HG02870 (cell line): ENCODE results near the gene SDC3.
"Not testable (repeated sequence)": the region's sequence is repeated elsewhere in the genome, so short reads cannot be mapped to it uniquely, and the experiment has no call there.

Experiments used
- ATAC-seq: cut with Tn5 transposase; IDR thresholded peaks from one replicate; pipeline ENCODE4 v1.9.1; 2021; ENCODE audit warnings: mild to moderate bottlenecking, moderate library complexity; ENCODE audit not compliant: unreplicated experiment

Gene SDC3

DNA sequence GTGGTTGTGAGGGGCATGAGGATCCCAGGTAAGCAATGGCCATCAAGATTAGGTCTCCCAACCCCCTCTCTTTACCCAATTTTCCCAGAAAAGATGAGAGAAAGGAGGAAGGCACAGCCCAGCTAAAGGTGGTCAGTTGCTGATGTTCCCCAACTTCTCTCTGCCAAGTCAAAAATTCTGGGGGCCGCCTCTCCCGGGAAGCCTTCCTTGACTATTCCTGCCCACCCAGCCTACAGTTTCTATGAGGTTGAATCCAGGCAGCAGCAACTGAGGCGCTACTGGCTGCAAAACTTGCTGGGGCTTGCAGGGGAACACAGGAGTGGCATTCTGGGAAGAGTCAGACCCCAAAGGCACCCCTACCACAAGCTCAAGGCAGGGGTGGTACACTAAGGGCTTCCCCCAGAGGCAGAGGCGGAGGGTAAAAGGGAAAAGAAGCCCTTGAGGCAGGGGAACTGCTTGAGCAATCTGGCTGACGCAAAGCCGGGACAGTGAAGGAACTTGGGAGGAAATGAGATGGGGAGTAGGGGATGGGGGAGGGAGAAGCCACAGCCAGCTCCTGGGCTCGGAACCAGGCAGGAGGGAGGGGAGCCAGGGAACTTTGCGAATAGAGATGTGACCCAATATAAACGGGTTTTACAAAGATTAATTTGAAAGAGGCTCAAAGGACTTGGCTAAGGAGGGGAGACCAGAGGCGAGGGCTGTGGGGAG lies 31.2 kb downstream of the SDC3 start:
- no peak for ATAC-seq

DNA sequence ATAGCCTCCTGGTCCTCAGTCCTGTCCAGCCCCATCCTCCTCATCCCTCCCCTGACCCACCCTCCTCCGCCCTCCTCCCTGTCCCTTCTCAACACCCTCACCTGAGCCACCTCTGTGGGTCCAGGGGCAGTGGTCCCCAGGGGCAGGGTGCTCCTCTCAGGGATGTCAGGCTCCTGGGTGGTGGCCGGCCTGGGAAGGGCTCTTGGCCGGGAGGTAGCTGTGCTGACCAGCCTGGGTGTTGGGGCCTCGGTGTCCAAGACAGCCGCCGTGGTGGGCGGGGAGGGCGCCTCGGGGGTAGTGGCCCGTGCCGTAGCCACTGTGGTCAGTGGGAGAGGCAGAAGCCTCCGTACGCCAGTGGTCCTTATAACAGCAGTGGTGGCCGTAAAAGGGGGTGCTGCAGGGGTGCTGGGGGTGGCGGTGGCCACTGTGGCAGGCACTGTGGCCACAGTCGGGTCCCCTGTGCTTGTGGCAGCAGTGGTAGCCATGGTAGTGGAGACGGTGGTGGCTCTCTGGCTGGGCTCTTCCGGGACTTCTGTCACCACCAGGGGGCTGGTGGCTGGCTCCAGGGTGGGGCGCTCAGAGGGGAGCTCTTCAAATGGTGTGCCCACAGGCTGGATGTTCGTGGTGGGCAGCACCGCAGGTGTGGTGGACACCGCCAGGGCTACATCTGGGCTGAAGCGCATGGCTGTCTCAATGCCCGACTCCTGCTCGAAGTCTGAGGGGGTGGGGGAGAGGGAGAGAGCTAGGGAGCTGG lies 31.9 kb downstream of the SDC3 start:
- no peak for ATAC-seq

DNA sequence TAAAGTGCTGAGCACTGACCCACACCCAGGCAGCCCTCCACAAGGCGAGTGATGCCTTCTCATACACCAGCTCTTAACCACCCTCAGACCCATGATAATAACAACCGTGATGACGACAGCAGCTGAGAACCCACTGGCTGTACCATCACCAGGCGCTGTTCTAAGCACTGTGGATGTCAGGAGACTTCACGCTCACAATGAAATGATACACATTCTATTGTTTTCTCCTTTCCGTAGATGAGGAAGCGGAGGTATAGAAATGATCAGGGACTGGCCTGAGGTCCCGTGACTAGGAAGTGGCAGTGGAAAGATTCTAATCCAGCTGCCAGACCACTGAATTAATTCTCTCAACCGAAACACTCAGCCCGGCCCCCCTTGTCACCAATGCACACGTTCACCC lies 32.6 kb downstream of the SDC3 start:
- no peak for ATAC-seq

DNA sequence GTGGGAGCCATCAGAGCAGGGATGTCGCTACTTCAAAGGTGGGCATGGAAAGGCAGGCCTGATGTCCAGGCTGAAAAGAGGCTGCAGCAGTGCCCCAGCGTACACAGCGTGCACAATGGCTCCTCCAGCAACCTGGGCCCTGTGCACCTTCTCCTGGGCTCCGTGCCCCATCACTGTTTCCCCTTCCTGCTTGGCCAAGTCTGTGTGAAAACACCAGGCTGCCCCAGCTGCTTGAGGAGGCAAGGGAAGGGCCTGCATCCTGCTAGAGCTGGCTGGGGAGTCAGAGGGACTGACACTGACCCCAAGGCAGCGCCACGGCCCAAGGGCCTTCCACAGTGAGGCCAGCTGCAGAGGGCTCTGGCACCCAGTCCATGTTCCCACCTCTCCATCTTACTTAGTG lies 33.4 kb downstream of the SDC3 start:
- ATAC-seq: no peak

DNA sequence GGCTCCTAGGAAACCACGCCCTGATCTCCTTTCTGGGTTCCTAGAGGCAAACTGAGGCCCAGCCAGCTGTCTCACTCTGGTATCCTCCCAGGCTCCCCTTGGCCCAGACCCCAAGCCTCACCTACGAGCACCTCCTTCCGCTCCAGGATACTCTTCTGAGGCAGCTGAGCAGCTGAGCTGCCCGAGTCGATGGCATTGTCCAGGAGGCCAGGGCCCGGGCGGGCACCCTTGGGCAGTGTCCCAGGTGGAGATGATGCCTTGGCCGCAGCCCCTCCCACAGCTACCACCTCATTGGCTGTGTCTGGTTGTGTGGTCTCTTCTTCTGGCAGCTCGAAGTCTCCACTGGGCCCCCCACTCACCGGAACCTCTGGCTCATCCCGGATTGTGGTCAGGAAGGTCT lies 34.4 kb downstream of the SDC3 start:
- no peak for ATAC-seq

DNA sequence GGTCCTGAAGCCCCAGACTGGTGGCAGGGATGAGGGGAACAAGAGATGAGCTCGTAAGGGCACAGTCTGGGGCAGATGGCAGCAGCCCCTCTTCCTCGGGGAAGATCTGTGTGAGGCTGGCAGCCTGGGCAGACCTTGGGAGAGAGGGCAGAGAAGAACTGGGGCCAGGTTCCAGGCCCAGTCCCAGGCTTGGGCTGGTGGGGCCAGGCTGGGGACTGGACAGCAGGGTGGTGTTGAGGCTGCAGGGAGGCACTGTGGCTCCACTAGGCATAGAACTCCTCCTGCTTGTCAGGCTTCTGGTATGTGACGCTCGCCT lies 35.7 kb downstream of the SDC3 start:
- no peak for ATAC-seq

DNA sequence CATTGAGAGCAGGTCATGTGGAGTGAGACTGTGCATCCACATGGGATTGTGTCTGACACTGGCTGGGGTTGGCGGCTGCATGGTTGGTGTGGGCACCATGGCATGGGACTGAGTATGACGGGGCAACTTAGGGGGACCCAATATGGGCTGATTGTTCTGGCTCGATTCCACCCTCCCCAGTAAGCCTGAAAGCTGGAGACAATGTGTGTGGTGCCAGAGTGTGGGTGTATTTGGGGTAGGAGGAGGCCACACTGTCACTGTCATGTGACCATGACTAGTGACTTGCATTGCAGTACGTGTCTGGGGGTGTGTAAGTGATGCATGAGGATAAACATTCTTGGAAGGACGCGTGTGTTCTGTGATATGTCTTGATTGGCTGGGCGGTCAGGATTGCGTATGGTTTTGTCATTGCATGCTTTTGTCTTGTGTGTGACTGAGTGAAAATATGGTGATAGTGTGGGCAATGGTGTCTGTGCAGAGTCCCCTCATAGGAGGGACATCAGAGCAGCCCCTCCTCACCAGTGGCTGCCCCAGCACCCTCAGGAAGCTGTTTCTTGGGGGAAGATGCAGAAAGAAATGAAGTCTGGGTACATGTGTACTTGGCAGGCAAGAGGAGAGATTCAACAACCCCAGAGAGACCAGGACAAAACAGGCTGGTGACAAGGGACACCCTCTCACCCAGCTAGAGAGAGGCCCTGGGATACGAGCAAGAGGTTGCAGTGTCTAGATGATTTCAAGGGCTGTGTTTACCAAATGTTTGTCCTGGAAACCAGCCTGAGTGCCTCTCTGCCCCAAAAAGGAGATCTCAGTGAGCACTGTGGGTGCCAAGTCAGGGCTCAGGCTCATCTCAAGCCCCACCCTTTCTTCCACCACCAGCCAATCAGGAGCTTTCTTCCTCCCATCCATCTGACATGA lies 36.3 kb downstream of the SDC3 start:
- no peak for ATAC-seq

DNA sequence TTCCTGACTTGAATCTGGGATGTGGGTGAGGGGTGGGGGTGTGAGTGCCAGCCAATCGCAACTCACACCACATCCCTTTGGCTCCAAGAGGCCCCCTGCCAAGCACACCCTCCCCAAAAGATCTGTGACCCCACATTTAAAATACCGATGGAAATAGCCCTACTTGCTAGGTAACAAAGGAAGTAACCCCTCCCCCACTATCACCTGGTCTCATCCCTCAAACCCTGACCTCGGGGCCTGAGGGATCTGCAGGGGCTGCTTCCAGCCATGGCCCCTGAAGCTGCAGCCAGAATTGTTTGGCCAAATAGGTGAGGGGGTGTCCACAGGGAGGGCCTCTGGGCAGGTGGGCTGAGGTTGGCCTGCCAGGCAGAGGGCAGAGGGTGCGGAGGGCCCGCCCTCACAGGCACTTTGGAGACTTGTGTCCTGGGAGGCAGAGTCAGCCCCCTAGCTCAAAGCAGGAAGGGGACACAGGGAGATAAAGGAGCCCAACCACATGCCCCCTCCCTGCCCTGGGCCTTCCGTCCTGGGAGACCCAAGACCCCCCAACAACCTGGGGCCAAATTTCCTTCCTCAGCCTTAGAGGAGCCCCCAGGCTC lies 37.2 kb downstream of the SDC3 start:
- no peak for ATAC-seq

DNA sequence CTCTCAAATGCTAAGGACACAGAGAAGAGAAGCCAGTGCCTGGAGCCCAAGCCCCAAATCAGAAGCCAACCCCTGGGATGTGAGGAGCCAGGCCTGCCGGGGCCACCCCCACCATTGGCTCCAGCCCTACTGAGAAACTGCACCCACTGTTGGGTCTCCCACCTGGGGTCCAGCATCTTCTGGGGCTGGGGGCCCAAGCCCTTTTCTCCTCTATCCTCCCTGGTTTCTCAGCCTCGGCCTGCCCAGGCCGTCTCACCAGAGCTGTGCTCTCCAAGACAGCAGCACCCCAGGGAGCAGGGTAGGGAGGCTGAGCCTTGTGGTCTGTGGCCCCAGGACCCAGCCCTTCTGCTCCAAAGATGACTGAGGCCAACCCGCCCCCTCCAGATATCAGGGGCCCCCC lies 37.9 kb downstream of the SDC3 start:
- ATAC-seq: no peak

DNA sequence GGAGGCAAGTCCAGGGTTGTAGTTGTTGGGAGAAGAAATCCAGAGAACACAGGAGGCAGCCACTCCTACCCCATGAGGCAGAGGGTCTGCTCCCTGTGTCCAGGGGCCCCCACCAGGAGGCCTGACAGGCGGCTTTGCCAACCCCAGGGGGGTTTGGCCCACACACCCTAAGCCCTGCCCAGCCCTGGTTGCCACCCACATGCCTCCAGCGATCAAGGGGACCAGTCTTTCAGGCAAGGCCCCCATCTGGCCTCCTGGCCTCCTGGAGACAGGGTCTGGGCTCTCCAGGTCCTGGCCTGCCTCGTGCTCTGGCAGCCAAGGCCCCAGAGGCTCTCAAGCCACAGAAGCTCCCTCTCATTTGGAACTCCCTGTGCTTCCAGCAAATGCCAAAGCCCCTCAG lies 38.5 kb downstream of the SDC3 start:
- ATAC-seq: no peak

DNA sequence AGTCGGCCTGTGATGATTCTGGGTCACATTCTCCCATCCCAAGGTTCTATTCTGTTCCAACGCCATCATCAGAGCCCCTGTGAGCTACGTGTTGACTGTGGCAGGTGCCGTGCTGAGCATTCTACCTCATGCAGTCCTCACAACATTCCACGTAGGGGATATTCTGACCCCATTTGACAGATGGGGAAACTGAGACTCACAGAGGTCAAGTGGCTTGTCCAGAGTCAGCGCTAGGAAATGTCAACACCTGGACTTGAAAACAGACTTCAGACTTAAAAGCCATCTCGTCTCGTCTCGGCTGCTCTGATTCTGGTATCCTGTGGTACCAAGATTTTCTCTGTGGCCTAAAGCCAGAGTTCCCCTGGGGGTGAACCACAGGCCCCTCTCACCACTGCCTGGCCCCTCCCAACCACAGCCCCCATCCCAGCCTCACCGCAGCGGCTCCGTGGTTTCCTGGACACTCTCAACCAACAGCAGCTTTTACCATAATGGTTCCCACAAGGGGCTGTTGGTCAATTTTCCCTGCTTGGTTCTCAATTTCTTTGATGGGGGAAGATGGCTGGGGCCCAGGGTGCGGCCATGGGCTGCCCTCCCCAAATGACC lies 39.6 kb downstream of the SDC3 start:
- no peak for ATAC-seq

DNA sequence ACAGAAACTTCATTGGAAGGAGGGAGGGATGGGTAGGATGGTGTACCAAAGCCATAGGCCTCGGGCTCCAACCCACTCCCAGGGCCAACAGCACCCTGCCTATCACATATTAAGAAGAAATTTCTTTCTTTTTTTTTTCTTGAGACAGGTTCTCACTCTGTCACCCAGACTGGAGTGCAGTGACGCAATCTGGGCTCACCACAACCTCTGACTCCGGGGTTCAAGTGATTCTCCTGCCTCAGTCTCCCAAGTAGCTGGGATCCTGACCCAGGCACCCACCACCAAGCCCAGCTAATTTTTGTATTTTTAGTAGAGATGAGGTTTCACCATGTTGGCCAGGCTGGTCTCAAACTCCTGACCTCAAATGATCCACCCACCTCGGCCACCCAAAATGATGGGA lies 40.5 kb downstream of the SDC3 start:
- ATAC-seq: not testable (repeated sequence)

DNA sequence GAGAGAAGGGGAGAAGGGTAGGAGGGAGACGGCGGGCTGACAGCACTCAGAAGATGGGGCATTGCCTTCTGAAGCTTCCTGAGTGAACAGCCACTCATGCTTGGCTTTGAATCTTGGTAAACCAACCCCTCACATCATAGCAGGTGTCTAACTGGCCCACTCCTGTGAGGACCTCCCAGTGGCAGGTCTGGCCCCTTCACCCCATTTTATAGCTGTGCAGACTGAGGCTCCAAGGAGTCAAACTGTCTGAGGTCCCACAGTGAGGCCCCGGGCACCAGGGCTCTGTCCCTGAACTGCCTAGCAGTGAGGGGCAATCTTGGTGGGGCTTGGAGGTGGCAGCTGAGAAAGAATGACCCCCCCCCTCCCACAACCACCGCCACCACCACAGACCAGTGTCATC lies 41.0 kb downstream of the SDC3 start:
- ATAC-seq: no peak

DNA sequence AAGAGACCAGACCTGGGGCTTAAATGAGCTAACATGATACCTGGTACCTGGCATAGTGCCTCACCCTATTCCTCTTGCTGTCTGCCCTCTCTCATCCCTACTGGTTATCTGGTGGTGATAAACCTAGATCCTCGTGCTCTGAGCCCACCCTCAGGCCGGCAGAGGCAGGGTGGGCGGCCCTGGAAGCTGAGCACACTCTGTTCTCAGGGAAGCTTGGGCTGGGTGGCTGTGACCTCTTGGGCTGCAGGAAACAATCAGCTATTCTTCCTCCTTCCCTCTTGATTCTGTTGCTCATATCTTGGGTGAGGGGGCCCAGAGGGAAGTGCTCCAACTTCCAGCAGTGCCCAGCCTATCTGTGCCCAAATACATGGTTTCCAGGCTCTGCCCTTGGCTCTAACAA lies 42.0 kb downstream of the SDC3 start:
- no peak for ATAC-seq

DNA sequence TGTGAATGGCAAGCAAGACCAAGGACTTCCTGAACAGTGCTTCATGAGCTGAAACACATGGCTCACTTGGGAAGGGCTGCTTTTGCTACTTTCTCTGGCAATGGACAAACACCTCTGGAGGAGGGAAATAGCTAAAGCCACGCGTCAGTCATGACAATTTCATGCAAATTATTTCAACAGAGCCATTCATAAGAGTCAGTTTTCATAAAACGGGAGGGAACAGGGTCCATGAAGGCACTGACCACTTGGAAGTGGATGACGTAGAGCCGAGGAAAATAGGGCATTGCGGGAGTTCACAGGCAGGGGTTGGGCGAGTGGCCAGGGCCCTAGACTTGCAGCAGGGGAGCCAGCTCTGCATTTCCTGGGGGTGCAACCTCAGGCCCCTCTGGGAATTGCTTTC lies 43.9 kb downstream of the SDC3 start:
- ATAC-seq: no peak

DNA sequence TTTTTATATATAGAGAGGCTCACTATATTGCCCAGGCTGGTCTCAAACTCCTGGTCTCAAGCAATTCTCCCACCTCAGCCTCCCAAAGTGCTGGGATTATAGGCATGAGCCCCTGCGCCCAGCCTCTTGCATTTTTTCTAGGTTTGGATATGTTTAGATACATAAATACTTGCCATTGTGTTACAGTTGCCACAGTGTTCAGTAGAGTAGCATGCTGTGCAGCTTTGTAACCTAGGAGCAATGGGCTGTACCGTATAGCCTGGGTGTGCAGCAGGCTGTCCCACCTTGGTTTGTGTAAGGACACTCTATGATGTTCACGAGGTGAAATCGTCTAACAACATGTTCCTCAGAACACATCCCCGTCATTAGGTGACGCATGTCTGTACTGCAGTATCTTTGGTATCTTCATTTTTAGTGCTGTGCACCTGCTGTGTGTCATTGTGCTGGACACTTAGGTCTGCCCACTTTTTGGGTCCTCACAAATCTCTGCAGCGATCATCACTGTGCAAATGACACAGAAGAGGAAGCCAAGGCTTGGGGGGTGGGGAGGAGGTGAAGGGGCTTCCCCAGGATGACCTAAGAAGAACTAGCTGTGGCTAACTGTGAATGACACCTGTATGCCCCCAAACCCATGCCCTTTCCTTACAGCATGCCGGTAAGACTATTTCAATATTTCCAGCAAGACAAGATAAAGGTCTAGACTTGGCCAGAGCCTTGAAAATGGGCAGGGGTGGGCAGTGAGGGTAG lies 44.5 kb downstream of the SDC3 start:
- no peak for ATAC-seq

DNA sequence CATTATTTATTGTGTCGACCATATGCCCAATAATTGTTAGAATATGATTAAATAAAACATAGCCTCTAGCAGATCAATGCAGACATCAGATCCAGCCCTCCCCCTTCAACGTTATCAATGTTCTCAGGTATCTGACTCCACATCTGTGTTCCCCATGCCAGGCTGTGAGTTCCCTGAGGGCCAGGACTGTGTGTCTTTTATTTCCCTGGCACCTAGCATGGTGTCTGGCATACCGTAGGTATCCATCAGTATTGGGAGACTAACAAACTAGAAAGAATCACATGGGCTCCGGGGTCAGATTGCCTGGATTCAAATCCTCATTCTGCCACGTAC lies 48.3 kb downstream of the SDC3 start:
- no peak for ATAC-seq

DNA sequence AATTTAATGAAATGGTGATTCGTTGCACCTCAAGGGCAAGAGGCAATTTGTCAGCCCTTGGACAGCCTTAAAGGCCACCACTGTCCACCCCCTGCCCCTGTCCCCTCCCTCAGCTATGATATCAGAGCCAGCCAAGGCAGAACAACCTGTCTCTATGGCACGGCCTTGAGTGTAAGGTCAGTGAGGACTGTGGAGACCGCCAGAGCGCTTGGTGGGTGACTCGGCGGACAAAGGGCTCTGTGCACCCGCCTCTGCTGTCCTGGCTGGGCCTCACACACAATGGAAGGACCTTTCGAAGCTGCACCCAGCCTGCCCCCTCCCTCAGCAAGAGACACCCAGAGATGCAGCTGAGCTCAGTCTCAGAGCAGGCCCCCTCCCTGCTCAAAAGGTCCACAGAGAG lies 50.6 kb downstream of the SDC3 start:
- no peak for ATAC-seq

DNA sequence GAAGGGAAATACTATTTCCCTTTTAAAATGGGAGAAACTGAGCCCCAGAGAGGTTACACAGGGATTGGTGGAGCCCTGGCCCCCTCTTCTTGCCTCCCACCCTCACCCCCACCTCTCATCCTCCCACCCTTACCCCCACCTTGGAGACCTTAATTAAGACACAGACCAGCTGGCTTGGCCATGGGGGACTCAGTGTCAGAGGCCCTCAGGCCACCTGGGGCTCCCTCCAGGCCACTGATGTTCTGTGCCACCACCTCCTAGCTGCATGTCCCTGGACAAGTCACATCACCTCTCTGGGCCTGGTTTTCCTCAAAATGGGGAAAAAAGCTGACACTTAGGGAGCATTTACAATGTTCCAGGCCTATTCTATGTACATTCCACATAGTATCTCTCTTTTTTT lies 51.5 kb downstream of the SDC3 start:
- ATAC-seq: no peak

DNA sequence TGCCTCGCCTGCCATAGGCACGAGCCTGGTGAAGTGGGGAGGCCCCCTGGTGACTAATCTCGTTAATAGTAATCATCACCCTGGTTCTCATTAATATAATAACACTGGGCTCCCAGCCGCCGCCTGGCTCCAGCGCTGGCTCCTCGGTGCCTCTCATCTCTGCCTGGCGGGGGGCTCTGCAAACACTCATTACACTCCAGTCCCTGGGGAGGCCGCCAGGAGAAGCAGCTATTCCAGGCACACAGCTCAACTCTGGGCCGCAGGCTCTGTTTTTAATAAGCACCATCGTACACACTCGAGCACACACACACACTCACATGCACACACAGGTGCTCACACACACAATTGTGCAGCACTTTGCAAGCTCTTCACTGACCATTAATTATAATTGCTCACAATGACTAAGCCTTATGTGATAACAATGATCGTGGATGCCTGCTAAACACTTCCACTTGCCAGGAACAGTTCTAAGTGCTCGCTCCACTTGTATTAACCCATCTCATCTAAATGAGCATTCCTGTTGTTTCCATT lies 52.2 kb downstream of the SDC3 start:
- no peak for ATAC-seq
